Activated CD4-positive, alpha-beta T cell treated with anti-CD3 and anti-CD28 coated beads, Interleukin-2, amount 50 U/mL, for 1 hour (primary cell): ENCODE results near the gene COLGALT1.
A peak's percentile ranks its signal among the peaks of the same experiment; 100 is the strongest.
"Not testable (repeated sequence)": the region's sequence is repeated elsewhere in the genome, so short reads cannot be mapped to it uniquely, and the experiment has no call there.

Source experiments
- DNase-seq: peaks from one replicate; pipeline ENCODE4 v3.0.0-alpha.2; 2020

Gene COLGALT1

GRCh38 chr19:17534767-17535166 is 20.7 kb upstream of the COLGALT1 start:
- DNase-seq = no peak

DNA sequence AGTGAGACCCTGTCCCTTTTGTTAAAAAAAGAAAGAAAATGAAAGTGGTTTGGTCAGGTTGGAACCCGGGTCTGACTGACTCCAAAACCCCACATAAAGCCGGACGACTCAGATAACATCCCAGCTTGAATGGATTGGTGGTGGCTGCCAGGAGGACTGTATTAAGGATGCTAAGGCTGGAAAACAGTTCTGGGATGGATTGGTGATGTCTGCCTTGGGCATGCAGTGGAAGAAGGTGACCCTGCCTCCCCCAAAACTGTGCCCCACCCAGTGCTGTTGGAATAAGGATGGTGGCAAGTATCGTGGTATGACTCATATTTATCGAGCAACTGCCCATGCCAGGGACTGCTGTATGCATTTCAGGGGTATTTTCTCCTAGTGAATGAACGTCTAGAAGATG is 18.5 kb upstream of the COLGALT1 start:
- DNase-seq = no peak

DNA sequence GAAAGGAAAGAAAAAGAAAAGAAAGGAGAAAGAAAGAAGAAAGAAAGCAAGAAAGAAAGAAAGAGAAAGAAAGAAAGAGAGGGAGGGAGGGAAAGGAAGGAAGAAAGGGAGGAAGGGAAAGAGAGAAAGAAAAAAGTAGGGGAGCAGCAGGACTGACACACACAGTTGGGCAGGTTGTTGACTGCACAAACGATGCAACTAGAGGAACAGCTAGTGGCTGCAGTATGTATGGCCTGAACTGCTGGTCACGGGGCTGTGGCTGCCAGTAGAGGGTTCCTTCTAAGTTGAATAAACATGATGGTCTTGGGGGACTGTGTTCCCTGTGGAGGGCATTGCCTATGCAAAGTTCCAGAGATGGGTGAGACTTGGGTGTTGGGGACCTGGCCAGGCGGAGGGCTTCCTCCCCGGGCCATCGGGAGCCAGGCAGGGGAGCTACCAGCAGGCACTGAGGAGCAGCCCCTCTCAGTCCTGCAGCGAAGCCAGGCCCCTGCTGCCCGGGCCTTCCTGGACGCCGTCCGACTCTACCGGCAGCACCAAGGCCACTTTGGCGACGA is 16.7 kb upstream of the COLGALT1 start:
- DNase-seq = no peak

DNA sequence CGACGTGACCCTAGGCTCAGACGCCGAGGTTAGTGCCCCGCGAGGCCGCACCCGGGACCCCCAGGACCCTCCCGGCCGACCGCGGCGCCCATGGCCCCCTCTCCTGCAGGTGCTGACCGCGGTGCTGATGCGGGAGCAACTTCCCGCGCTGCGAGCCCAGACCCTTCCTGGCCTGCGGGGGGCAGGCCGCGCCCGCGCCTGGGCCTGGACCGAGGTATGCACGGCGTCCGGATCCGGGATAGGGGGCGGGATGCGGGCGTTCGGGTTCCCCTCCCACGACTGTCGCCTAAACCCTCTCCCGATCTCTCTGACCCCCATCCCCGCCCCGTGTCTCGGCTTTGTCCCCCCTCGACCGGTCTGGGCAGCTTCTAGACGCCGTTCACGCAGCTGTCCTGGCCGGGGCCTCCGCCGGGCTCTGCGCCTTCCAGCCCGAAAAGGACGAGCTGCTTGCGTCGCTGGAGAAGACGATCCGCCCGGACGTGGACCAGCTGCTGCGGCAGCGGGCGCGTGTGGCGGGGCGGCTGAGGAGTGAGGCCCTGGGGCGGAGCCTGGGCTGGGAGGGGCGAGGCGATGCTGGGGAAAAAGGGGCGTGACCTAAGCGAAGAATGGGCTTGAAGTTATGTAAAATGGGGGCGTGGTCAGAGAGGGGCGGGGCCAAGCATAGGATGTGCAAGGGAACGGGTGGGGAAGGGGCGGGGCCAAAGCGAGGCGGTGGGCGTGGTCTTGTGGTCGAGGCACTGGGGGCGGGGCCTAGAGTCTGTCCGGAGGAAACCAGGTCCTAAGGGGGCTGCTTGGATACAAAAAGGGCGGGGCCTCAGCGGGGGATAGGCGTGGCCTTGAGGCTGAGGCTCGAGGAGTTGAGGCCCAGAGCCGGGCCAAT is 16.0 kb upstream of the COLGALT1 start:
- peak; percentile 98 for DNase-seq

GRCh38 chr19:17540174-17540573 is 15.3 kb upstream of the COLGALT1 start:
- no peak for DNase-seq

- no peak for DNase-seq
Measured at GRCh38 chr19:17541184-17541759, 14.2 kb upstream of the COLGALT1 start.

GRCh38 chr19:17542042-17542441 is 13.4 kb upstream of the COLGALT1 start:
- no peak for DNase-seq

DNA sequence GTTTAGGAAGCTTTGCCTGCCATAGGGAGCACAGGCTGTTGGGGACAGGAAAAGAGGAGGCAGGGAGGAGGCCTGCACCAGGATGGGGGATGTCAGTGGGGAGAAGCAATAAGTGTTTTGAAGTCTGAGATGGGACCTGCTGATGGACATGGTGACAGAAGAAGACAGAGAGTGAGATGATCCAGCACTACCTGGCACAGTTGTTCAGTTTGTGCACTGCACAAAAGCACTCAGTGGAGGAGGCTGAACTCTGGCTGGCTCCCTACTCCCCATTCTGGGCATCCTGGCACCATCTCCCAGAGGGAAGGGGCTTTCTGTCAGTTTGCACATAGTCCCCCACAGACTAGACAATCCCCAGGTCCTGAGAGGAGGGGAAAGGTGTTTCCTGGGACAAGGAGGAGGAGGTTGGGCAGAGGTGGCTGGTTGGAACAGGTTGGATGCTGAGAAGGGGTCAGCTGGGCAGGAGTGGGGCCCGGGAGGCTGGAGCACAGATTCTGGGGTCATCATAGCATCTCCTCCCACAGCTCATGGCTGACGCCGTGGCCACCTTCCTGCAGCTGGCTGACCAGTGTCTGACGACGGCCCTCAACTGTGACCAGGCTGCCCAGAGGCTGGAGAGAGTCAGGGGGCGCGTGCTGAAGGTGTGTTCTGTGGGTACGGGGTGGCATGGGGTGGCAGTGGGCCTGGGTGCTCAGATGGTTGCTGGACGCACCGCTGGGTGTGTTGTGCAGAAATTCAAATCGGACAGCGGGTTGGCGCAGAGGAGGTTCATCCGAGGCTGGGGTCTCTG is 12.5 kb upstream of the COLGALT1 start:
- DNase-seq = no peak

- no peak for DNase-seq
Measured at GRCh38 chr19:17543986-17544385, 11.5 kb upstream of the COLGALT1 start.

DNA sequence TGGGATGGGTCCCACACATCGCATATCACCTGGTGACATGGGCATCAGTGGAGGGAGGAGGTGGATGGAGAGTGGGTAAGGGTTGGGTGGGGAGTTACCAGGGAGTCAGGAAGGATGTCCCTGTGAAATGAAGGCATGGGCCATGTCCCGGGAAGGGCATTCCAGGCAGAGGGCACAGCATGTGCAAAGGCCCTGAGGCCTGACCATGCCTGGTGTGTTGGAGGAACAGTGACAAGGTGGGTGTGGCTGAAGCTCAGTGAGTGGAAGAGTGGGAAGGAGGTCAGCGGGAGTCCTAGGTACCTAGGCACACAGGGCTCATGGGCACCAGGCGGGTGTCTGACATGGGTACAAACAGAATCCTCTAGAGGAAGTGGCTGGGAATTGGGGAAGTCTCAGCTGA is 11.0 kb upstream of the COLGALT1 start:
- DNase-seq = no peak

GRCh38 chr19:17548145-17548544 is 7.3 kb upstream of the COLGALT1 start:
- DNase-seq = no peak

DNA sequence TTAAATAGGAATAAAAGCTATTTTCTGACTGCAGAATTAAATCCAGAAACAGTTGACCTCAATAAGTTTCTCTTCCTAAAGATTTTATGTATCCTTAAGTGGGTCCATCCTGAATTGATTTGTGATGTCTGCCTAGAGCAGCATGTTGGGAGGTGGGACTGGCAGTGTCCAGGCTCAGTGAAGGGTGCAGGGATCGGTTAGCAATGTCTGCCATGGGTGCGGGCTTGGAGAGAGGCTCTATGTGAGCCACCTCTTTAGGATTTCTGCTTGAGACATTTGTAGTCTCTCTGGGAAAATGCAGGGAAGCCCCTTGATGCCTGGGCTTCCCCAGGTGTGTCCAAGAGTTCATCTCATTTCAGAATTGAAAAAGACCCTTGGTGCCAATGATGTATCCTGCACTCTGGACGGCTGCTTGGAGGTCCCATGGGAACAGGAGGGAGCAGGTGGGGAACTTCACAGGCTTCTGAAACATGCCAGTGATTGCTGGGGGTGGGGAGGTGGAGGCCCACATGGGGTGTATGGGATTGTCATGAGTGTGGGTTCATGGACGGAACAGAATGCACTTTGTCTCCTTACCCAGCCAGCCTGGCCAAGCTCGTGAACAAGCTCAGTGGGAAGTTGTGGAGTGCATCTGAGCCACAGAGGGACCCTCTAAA is 6.2 kb upstream of the COLGALT1 start:
- no peak for DNase-seq

DNA sequence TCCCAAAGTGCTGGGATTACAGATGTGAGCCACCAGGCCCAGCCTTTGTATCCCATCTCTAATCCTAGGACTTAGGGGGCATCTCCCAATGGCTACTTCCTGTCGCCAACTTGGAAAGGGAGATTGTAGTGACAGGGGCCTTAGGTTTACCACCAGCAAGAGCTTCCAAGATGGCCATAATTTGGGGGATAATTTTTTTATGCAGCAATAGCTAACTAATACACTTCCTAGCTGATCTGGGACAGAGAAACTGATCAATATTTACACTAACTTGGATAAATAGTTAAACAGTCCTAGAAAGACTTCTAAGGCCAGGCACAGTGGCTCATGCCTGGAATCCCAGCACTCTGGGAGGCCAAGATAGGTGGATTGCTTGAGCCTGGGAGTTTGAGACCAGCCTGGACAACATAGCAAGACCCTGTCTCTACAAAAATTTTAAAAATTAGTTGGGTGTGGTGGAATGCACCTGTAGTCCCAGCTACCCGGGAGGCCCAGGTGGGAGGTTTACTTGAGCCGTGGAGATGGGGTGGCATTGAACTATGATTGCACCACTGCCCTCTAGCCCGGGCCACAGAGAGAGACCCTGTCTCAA is 5.3 kb upstream of the COLGALT1 start:
- no peak for DNase-seq

GRCh38 chr19:17552735-17553134 is 2.7 kb upstream of the COLGALT1 start:
- DNase-seq = not testable (repeated sequence)

- no peak for DNase-seq
Measured at GRCh38 chr19:17553256-17553655, 2.2 kb upstream of the COLGALT1 start.

- no peak for DNase-seq
Measured at GRCh38 chr19:17554968-17555479, 425 bp upstream of the COLGALT1 start.

GRCh38 chr19:17555929-17556813 is 722 bp downstream of the COLGALT1 start:
- DNase-seq = no peak

GRCh38 chr19:17556995-17557394 is 1.5 kb downstream of the COLGALT1 start:
- no peak for DNase-seq

DNA sequence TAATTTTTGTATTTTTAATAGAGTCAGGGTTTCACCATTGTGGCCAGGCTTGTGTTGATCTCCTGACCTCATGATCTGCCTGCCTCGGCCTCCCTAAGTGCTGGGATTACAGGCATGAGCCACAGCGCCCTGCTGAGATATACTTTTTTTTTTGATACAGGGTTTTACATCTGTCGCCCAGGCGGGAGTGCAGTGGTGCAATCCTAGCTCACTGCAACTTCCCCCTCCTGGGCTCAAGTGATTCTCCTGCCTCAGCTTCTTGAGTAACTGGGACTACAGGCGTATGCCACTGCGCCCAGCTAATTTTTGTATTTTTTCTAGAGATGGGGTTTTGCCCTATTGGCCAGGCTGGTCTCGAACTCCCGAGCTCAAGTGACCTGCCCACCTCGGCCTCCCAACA is 2.0 kb downstream of the COLGALT1 start:
- DNase-seq = no peak

- DNase-seq = no peak
Measured at GRCh38 chr19:17560205-17560595, 4.8 kb downstream of the COLGALT1 start.

DNA sequence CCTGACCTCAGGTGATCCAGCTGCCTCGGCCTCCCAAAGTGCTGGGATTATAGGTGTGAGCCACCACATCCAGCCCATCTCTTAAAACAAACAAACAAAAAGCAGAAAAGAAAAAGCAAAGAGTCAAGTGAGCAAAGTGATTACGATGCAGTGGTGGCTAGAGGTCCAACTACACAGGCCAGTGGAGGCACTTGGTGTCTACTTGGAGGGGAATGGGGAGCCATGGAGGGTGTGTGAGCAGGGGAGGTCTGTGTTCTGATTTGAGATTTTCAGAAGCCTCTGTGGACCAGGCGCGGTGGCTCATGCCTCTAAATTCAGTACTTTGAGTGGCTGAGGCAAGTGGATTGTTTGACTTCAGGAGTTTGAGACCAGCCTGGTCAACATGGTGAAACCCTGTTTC is 6.6 kb downstream of the COLGALT1 start:
- DNase-seq = no peak
